ENCODE measurements around the gene MEF2D.

The MEF2D gene

GRCh38 chr1:156523801-156524480 lies 23.4 kb upstream of the MEF2D start:
- no peak for FAIRE-seq

DNA sequence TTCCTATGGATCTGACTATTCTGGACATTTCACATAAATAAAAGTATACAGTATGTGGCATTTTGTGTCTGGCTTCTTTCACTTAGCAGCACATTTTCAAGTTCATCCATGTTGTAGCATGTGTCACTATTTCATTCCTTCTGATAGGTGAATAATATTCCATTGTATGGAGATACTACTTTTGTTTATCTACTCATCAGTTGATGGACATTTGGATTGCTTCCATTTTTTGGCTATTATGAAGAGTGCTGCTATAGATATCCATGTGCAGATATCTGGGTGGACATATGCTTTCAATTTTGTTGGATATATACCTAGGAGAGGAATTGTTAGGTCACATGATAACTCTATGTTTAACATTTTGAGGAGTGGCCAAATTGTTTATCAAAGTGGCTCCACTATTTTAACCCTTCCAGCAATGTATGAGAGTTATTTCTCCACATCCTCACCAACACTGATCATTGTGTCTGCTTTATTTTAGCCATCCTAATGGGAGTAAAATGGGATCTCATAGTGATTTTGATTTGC lies 21.9 kb upstream of the MEF2D start:
- FAIRE-seq = no peak

DNA sequence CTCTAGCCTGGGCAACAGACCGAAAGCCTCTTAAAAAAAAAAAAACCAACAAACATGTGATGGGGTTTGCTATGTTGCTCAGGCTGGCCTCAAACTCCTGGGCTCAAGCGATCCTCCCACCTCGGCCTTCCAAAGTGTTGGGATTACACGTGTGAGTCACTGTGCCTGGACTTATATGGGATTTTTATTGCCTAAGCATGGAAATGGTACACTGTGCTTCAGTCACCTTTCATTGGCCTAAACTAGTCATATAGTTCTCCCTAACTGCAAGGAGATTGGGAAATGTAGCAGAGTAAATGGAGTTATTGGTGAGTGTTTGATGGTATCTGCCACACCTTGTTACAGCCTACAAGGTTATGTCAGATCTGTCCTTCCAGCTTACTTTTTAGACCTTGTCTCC lies 17.2 kb upstream of the MEF2D start:
- FAIRE-seq = no peak

DNA sequence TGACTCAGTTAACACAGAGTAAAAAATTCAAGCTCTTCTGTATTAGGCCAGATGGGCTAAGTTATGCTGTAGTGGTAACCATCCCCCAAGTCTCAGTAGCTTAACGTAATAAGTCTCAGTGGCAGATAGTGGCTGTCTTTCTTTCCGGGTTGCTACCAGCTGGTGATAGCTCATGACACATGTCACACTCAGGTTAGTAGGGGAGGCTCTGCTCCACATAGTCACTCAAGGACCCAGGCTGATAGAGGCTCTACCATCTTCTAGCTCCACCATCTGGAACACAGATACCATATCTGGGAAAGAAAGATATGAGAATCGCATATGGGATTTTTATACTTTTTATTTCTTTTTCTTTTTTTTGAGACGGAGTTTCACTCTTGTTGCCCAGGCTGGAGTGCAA lies 16.2 kb upstream of the MEF2D start:
- FAIRE-seq = no peak

DNA sequence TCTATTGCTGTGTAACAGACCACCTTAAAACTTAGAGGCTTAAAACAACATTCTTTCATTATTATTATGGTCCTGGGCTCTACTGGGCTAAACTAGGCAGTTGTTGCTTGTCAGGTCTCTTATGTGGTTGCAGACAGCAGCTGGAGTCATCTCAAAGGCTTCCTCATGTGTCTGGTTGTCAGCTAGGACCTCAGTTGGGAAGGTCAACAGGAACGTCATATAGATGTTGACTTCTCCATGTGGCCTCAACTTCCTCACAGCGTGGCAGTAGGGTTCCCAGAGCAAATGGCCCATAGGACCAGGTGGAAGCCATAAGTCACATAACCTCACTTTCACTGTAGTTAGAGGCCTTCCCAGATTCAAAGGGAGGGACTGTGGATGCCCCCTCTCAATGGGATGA lies 15.4 kb upstream of the MEF2D start:
- FAIRE-seq = no peak

DNA sequence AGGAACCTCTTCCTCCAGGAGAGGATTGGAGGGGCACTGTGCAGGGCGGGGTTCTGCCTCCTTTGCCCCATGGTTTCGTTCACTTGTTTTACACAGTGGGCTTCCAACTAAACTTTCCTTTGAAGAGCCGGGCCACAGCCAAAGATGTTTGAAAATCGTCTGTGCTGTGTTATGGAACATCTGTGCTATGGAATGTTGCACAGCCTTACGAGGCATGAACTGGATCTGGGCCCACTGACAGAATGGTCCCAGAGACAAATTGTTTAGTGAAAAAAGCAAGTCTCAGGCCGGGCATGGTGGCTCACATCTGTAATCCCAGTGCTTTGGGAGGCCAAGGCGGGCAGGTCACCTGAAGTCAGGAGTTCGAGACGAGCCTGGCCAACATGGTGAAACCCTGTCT lies 12.6 kb upstream of the MEF2D start:
- FAIRE-seq = no peak

GRCh38 chr1:156511644-156512043 lies 11.1 kb upstream of the MEF2D start:
- no peak for FAIRE-seq

- FAIRE-seq = no peak
These were observed 10.1 kb upstream of the MEF2D start for GRCh38 chr1:156510709-156511108.

DNA sequence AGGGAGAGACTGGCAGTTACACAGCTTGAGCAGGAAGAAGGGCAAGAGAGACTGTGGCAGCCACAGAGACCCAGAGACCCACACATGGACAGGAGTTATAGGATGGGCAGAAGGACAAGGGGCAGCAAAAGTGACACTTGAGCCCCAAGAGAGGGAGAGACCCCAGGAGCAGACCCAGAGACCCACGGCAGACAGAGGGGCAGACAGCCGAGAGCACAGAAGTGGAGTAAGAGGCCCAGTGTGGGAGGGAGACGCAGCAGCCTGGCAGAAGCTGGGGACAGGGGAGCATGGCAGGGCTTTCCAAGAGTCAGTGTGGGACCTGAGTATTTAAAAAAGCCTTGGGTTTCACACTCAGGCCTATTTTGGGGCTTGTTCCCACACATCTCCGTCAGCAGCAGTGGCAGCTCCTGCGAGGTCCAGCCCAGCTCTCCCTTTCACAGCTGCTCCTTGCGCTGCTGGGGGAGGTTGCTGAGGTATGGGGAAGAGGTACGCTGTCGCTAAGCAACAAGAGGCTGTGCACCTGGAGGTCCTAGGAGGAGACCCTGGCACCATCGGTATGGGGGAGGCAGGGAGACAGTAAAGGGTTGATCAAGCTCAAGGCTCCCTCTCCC lies 9.0 kb upstream of the MEF2D start:
- no peak for FAIRE-seq

- no peak for FAIRE-seq
These were observed 8.3 kb upstream of the MEF2D start for GRCh38 chr1:156508955-156509234.

GRCh38 chr1:156508205-156508954 lies 7.8 kb upstream of the MEF2D start:
- no peak for FAIRE-seq

- no peak for FAIRE-seq
These were observed 5.9 kb upstream of the MEF2D start for GRCh38 chr1:156506450-156506849.

- no peak for FAIRE-seq
These were observed 5.2 kb upstream of the MEF2D start for GRCh38 chr1:156505679-156506298.

DNA sequence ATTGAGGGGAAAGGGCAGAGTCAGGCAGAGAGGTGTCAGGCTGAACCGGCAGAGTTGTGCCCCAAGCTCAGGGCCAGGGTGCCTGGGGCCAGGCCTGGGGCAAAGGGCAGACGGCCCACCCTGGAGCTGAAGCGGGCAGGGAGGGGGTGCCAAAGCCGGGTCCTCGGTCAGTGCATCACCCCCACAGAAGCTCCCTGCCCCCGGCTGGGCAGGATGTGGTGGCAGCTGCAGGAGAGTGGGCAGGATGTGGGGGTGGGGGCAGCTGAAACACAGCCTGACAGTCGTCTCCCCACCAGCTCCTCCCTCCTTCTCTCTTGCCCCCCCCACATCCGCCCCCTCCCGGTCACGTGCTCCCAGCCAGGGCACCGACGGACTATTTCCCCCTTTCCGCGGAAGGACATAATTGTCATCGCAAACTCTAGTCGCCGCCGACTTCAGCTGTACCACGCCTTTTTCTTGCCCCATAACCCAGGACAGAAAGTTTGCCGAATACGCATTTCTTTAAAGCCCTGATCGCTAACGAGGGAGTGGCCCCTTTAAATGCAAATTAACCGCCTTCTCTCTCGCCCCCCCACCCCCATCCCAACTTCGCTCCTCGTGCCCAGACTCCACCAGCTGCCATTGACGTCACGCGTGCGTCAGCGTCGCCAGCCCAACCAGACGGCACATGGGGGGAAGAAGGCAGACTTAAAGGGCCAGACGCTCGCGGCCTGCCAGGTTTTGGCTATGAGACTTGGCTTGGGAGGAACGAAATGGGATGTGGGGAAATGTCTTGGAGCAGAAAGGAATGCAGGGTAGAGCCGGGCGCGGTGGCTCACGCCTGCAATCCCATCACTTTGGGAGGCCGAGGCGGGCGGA lies 4.5 kb upstream of the MEF2D start:
- peak; percentile 55 for FAIRE-seq

DNA sequence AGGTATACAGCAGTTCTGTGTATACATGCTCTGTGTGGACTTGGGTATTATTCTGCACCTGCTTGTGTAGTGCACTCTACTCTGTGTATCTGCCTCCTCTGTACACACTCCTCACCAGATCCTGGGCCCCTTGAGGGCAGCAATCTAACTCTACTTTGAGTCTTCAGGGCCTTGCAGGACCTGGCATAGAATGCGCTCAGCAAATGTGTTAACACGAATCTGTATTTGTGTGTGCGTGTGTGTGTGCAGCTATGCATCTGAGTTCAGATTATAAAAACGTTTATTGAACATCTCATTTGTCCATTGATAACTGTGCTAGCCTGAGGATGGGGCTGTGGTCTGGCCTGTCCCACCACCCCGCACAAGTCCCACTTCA lies 3.9 kb upstream of the MEF2D start:
- FAIRE-seq = no peak

GRCh38 chr1:156503698-156504437 lies 3.3 kb upstream of the MEF2D start:
- FAIRE-seq = no peak

- no peak for FAIRE-seq
These were observed 2.5 kb upstream of the MEF2D start for GRCh38 chr1:156502894-156503697.

- FAIRE-seq = no peak
These were observed 1.9 kb upstream of the MEF2D start for GRCh38 chr1:156502391-156502893.

GRCh38 chr1:156500793-156501506 lies 375 bp upstream of the MEF2D start:
- FAIRE-seq = no peak

Measured in endometrium (tissue), 2 donors.